Measurements from ENCODE around the gene KIAA1217.

Gene KIAA1217

DNA sequence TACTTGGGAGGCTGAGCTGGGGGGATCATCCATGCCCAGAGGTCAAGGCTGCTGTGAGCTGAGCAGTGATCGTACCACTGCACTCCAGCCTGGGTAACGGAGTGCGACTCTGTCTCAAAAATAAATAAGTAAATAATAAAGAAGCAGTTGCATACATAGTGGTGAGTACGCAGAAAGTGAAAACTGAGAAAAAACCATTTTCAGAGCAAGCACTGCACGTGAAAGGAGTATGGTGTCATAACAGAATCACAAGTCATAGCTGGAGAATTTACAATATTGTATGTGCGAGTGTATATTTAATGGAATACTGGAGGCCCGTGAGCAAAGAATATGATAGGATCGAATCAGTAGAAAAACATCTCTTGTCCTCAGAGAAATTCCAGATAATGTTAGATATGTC, 22.3 kb downstream of the KIAA1217 start:
- TF ChIP-seq, protein P1, sequence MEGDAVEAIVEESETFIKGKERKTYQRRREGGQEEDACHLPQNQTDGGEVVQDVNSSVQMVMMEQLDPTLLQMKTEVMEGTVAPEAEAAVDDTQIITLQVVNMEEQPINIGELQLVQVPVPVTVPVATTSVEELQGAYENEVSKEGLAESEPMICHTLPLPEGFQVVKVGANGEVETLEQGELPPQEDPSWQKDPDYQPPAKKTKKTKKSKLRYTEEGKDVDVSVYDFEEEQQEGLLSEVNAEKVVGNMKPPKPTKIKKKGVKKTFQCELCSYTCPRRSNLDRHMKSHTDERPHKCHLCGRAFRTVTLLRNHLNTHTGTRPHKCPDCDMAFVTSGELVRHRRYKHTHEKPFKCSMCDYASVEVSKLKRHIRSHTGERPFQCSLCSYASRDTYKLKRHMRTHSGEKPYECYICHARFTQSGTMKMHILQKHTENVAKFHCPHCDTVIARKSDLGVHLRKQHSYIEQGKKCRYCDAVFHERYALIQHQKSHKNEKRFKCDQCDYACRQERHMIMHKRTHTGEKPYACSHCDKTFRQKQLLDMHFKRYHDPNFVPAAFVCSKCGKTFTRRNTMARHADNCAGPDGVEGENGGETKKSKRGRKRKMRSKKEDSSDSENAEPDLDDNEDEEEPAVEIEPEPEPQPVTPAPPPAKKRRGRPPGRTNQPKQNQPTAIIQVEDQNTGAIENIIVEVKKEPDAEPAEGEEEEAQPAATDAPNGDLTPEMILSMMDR (IDR thresholded peaks at IDR 0.05; ENCODE audit: extremely low read depth, missing control alignments) = no peak
- DNase-seq (ENCODE audit: low spot score) = no peak

DNA sequence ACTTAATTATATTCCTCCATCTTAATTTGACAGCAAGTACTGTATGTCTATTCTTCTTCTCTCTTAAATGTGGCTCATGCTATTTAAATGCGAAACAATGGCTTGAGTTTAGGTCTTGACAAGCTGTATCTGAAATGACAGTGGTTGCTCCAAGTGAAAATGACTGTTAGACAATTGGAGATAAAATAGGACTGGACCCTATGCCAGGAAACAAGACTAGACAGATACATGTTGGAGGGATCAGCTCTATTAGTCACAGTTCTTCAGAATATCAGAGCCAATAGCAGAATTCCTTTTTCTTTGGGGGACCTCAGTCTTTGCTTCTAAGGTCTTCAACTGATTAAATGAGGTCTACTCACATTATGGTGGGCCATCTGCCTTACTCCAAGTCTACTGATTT, 25.8 kb downstream of the KIAA1217 start:
- TF ChIP-seq, protein P1 (IDR thresholded peaks at IDR 0.05; ENCODE audit: extremely low read depth, missing control alignments) = no peak
- DNase-seq (ENCODE audit: low spot score) = no peak

DNA sequence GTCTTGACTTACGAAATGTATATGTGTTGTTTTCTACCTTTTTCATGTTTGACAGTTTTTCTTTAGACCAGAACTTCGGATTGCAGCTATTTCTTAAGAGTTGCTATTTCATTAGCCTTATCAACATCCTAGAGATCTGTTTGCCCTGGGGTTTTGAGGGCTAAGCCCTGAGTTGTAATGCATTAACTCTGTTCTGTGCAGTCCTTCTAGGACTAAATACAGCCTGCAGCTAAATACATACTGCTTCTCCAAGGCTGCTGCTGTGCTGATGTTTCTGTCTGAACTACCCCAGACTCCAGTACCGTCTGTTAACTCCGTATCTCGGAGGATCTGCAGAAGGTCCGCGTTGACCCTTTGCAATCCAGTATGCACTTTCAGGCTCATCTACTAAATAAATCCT, 26.5 kb downstream of the KIAA1217 start:
- DNase-seq (ENCODE audit: low spot score) = no peak
- TF ChIP-seq, protein P1 (IDR thresholded peaks at IDR 0.05; ENCODE audit: extremely low read depth, missing control alignments) = no peak

DNA sequence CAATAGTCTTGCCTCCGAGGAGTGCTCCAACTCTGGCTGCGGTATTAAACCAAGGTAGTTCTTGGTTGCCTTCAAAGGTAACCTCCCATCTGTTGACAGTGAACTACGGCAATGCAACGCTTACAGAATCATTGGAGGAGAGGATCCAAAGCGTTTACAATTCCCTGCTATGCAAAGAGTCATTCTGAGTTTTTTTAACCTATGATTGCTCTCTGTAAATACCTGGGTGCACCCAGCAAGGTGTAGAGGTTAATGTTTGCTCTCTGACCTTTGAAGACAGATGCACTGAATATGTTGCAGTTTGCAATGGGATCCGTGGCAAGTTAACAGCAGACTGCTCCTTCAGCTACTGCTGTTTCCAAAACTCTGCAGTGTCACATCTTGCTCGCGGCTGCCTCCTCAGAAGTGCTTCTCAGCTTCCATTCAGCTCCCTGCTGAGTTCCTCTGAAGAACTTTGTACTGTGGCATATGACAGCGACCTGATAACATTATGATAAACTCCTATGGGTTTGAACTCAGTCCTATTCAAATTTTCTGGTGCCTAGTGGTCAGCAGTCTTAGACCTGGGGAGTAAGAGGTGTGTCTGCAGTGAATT, 29.0 kb downstream of the KIAA1217 start:
- DNase-seq (ENCODE audit: low spot score) = no peak
- TF ChIP-seq, protein P1 (IDR thresholded peaks at IDR 0.05; ENCODE audit: extremely low read depth, missing control alignments) = no peak

DNA sequence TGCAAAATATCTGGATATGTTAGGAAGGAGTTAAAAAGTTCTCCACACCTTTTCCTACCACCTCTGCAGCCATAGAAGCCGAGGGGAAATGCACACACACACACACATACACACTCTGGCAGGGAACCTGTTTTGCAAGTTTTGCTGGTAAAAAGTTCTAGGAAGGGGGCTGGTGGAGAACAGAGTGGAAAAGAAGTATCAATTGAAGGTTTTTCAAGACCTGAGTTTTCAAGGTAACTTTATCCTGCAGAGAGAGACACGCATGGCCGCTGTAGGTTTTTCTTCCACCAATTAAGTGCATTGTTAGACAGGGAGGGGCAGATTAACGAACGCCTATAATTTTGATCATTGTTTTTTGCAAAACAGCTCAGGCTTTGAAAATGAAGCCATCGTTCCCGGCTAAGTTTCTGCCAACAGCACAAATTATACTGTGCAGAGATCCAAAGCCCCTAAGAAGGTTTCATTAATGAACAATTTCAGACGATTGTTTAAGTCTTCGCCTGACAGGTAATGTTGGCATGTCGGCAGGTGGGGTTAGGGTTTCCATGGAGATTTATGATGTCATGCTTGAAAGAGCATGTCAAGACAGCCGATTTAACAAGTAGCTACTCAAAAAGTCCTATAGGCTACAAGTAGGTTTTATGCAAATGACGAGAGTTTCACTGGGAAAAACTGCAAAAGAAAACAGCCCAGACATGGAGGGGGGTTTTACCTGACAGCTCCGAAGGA, 29.7 kb downstream of the KIAA1217 start:
- DNase-seq (ENCODE audit: low spot score) = no peak
- TF ChIP-seq, protein P1 (IDR thresholded peaks at IDR 0.05; ENCODE audit: extremely low read depth, missing control alignments) = no peak

DNA sequence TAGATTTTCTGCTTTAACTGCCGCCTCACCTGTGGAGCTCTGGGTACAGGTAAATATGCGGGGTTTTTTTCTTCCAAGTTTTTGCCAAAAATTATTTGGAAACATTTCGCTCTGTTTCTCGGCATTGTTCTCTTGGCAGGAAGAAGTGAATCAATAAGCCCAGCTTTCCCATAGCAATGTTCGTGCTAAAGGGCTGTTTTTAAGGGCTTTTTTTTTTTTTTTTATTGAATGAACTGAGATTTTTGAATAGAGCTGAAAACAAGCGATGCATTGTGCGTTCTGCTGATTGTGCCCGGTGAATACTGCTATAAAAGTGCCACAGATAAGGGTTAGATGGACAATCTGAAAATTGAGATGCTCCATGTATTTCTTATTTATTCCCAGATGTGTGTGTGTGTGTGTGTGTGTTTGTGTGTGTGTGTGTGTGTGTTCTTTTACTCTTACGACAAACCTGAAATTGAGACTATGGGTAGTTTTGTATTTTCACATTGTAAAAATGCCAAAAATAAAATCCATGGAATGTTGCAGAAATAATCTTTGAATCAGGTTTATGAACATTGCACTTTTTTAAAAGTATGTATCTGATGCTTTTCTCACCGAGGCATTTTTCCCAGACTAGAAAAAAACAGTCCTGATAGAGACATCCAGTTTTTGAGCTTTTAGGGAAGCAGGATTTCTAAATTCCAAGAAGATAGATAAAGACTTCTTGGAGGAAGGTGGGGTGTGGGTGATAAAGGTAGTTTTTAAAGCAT, 30.5 kb downstream of the KIAA1217 start:
- DNase-seq (ENCODE audit: low spot score) = no peak
- TF ChIP-seq, protein P1 (IDR thresholded peaks at IDR 0.05; ENCODE audit: extremely low read depth, missing control alignments) = no peak

All from GM20000 (cell line).